Activated CD4-positive, alpha-beta T cell treated with anti-CD3 and anti-CD28 coated beads, Interleukin-10, Interleukin-2, amounts not matched to agents 100 ng/mL and 50 ng/mL, durations not matched to agents 16 hours and 8 hours (primary cell): ENCODE measurements around the gene NTF3.
"Not testable (repeated sequence)": the region's sequence is repeated elsewhere in the genome, so short reads cannot be mapped to it uniquely, and the experiment has no call there.

ENCODE experiments used
- DNase-seq: peaks from one replicate; pipeline ENCODE4 v3.0.0-alpha.2; 2020

The NTF3 gene

DNA sequence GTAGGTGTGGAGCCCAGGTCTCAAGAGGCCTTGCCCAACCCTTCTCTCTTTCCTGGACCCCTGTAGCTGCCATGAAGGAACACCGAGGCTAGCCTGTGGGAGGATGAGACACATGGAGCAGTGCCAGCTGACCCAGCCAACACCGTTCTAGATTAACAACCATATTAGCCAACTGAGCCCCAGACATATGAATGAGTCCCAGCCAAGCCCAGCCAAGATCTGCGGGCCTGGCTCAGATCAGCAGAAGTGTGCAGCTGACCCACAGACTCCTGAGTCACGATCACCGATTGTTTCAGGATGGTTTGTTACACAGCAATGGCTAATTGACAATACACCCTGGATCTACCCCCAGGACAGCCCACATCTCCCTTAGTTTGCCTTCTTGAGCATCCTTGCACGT is 82.1 kb downstream of the NTF3 start:
- DNase-seq, result no peak

DNA sequence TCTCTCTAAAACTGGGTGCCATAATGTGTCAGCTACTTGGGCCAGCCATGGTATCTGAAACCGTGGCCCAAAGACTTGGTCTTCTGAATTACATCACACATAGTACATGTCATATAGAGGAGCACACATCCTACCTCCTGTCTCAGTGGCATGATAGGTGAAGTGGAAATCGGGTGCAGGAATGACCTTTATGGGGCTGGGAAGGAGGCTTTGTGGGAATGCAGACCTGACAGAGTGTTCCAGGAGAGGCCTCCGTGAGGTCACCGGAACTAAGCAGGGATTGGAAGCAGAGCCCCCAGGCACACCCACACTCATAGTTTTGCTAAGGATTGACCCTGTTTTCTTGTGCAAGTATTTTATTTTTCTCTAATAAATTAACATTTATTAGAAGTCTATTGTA is 82.6 kb downstream of the NTF3 start:
- no peak for DNase-seq

DNA sequence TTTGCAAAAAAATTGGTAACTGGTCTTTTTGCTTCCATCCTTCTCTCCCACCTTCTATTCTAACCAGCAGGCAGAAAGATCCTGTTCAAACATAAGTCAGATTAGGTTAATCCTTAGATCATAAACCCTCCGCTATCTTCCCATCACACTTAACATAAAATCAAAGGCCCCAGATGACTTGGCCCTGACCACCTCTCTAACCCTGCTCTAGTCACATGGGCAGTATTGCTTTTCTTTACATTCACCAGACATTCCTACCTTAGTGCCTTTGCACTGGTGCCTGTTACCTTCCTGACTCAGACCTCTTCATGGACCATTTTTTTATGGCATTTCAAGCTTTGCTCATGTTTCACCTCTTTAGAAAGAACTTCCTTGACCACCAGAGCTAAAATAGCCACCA is 83.5 kb downstream of the NTF3 start:
- no peak for DNase-seq

- no peak for DNase-seq
These were observed 84.7 kb downstream of the NTF3 start for GRCh38 chr12:5516371-5517241.

DNA sequence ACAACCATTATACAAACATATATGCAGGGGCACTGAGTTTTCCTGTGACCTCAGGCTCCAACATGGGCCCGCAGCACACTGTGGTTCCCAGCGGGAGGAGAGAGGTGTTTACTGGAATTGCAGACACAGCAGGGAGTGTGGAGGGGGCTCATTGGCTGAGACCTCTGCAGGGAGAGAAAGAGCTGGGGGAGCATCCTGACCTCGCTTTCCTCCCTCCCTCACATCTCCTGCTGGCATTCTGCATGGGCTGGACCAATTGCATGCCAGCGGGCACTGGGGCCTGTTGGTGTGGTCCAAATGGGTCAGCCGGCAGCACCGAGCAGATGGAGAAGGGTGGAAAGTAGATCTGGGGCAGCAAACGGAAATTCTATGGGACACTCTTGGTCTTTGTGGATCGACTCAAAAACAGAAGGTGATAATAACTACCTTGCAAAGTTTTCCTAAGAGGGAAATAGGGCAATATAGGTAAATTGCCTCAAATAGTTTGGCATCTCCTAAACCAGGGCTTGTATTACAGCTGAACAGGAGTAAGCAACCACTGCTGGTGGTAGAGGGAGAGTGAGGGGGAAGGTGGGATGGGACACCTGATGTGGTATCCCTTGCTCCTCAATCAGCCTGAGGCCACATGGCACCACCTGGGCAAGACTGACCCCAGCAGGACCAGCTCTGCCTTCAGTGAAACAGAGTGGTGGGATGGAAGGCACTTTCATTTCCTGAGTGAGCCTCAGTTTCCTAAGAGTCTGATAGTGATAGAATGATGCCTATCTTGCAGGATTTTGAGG is 86.9 kb downstream of the NTF3 start:
- no peak for DNase-seq

GRCh38 chr12:5520037-5520436 is 88.1 kb downstream of the NTF3 start:
- no peak for DNase-seq

- DNase-seq, result no peak
These were observed 88.9 kb downstream of the NTF3 start for GRCh38 chr12:5520831-5521230.

GRCh38 chr12:5521456-5522325 is 89.8 kb downstream of the NTF3 start:
- no peak for DNase-seq

- no peak for DNase-seq
These were observed 90.8 kb downstream of the NTF3 start for GRCh38 chr12:5522432-5523335.

DNA sequence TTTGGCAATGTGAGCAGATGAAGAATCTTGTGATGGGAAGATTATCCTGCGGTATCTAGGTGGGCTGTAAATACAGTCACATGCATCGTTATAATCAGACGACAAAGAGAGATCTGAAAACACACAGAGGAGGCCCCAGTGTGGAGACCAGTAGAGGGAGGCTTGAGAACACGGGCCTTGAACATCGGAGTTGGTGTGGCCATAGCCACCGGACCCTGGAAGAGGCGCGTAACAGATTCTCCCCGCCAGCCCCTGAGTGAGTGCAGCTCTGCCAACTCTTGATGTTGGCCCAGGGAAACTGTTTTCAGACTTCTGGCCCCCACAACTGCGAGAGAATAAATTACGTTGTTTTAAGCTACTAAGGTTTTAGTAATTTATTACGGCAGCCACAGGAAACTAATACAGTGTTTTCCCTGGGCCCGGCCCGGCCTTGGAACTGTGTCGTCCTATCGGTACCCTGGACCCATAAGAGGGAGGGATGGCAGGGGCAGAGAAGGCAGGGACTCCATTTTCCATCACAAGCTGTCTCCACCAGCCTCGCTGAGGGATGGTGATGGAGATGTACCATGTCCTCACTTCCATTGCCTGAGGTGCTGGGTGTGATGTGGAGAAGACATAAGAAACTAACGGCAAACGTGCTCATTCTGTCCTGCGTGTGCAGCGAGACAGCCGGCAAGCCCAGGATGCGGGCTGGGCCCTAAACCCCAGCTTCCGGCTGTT is 91.6 kb downstream of the NTF3 start:
- no peak for DNase-seq

DNA sequence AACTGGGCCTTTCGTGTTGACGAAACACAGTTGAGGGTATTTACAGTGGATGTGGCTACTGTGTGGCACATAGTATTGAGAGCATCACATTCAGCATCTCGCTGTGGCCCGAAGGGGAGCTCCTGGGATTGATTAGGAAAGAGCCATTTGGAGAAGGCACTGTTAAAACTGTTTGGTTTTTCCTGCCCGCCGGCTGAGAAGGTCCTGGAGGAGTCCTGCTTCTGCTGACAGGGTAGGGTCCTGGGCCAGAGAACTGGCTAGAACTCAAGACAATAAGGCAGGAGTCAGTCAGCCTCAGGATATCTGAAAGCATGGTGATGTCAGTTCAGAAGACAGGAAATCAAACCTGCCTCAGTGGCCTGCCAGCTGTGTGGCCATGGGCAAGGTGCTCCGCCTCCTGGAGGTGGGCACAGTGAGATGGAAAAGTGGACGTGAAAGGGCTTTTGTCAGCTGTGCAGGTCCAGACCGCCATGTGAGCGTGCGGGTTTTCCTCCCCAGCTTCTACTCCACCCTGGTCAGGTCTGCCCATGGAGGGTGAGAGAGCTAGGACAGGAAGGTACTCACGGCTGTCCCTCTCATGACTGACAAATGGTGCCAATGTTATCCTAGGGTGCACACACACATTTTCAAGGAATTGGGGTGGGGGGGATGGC is 92.3 kb downstream of the NTF3 start:
- no peak for DNase-seq

DNA sequence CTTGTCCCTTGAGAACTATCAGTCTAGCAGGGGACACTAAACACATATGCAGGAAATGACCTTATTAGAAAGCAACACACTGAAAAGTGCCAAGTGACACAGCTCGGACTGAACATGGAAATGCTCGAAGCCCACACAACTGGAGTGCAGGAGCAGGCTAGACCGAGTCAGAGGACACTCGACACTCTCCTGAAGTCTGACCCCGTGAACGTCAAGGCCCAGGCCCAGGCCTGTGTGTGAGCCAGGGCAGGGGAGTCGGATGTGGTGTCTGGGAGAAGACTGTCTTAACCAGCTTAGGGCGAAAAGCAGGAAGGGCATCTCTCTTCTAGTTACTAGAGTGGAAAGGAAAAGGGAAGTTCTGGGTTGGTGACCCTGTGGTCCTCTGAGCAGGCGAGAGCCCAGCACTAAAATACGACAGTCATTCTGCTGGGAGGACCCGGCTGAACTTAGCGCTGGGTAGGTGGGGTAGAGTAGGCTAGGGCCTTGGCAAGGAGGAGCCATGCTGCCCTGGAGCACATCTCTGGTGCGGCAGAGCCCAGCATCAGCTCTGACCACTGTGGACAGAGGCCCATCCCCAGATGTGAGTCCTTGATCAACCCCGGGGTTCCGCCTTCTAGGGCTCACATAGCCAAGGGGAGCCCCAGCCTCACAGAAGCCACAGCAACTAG is 93.0 kb downstream of the NTF3 start:
- DNase-seq, result no peak

DNA sequence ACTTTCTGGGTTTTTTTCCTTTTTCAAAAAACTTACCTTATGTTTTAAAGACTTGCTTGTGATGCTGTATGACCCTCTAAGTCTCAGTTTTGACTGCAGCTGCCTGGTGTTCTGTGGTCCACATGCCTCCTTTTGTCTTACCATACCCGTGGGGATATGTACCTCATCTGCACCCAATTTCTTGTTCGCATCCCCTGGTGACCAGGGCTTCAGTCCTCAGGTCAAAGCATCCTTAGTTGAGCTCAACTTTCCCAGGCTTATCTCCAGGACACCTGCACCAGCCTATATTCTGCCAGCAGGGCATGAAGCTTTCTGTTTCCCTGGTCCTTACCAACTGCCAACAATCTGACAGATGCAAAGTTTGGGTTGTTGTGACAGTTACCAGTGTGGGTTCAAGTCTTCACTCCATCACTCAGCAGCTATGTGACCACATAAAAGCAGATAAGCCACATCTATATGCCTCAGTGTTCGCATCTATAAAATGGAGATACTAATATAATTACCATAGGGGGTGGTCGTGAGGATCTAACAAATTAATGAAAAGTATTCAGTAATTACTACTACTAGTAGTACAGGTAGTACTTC is 94.0 kb downstream of the NTF3 start:
- DNase-seq, result no peak

DNA sequence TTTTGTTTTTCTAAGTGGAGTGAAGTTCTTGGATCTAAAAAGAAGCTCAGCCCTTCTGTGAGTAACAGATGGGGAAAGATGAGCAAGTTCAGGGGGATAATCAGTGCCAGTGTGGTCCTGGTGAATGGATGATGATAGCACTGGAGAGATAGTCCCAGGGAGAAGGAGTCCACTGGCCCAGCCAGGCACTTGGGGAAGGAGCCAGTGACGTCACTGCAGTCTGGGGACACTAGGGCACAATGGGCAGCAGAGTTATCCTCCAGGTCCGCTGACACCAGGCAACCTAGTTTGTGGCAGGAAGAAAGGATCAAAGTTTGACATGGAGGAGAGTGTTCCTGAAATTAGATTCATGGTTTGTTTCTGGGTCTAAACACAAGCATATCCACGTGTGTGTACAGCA is 101.5 kb downstream of the NTF3 start:
- DNase-seq, result no peak

GRCh38 chr12:5534426-5535199 is 102.7 kb downstream of the NTF3 start:
- no peak for DNase-seq

GRCh38 chr12:5535541-5535940 is 103.6 kb downstream of the NTF3 start:
- DNase-seq, result no peak

GRCh38 chr12:5537026-5537615 is 105.2 kb downstream of the NTF3 start:
- not testable (repeated sequence) for DNase-seq

GRCh38 chr12:5537771-5538170 is 105.9 kb downstream of the NTF3 start:
- DNase-seq, result no peak
